HG02981 (cell line): Measurements from ENCODE around the gene GPRC6A.
"Not testable (repeated sequence)": the region's sequence is repeated elsewhere in the genome, so short reads cannot be mapped to it uniquely, and the experiment has no call there.

Source experiments
- ATAC-seq: cut with Tn5 transposase; IDR thresholded peaks from one replicate; pipeline ENCODE4 v1.9.1; 2021; ENCODE audit warnings: mild to moderate bottlenecking, moderate library complexity; ENCODE audit not compliant: unreplicated experiment

The GPRC6A gene, protein sequence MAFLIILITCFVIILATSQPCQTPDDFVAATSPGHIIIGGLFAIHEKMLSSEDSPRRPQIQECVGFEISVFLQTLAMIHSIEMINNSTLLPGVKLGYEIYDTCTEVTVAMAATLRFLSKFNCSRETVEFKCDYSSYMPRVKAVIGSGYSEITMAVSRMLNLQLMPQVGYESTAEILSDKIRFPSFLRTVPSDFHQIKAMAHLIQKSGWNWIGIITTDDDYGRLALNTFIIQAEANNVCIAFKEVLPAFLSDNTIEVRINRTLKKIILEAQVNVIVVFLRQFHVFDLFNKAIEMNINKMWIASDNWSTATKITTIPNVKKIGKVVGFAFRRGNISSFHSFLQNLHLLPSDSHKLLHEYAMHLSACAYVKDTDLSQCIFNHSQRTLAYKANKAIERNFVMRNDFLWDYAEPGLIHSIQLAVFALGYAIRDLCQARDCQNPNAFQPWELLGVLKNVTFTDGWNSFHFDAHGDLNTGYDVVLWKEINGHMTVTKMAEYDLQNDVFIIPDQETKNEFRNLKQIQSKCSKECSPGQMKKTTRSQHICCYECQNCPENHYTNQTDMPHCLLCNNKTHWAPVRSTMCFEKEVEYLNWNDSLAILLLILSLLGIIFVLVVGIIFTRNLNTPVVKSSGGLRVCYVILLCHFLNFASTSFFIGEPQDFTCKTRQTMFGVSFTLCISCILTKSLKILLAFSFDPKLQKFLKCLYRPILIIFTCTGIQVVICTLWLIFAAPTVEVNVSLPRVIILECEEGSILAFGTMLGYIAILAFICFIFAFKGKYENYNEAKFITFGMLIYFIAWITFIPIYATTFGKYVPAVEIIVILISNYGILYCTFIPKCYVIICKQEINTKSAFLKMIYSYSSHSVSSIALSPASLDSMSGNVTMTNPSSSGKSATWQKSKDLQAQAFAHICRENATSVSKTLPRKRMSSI

DNA sequence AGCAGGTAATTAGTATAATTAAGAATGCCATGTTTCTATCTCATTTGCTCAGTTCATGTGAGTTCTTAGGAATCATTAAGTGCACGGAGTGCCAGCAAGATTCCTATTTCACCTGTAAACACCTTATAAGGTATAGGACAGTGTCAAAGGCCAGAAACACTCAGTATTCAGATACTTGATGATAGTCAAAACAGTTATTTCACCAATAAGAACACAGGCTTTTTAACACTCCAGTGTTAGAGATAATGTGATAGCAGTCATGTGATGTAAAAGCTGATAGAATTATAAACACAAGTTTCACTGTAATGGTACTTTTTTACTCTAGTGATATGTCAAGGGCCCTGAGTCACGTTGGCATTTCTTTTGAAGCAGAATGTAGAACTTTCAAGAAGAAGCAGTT, at the start of gene GPRC6A:
GPRC6A (minus strand) TSS at position 101 of the 400 bp plus-strand sequence; CDS start at position 31, 70 bp downstream.
- no peak for ATAC-seq

DNA sequence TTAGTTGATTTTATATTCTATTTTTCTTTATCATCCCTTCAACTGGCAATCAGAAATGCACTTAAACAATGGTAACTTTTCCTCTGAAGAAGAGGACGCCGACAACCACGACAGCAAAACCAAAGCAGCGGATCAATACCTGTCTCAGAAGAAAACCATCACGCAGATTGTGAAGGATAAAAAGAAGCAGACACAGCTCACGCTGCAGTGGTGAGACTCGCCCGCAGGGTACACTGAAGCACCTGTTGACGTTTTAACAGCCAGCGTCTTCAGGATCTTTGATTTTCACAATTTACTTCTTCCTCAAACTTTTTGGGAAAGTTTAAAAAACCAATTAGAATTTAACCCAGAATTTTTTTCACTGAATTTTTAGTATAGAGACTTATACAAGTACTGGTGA, 48.9 kb upstream of the GPRC6A start:
- no peak for ATAC-seq

DNA sequence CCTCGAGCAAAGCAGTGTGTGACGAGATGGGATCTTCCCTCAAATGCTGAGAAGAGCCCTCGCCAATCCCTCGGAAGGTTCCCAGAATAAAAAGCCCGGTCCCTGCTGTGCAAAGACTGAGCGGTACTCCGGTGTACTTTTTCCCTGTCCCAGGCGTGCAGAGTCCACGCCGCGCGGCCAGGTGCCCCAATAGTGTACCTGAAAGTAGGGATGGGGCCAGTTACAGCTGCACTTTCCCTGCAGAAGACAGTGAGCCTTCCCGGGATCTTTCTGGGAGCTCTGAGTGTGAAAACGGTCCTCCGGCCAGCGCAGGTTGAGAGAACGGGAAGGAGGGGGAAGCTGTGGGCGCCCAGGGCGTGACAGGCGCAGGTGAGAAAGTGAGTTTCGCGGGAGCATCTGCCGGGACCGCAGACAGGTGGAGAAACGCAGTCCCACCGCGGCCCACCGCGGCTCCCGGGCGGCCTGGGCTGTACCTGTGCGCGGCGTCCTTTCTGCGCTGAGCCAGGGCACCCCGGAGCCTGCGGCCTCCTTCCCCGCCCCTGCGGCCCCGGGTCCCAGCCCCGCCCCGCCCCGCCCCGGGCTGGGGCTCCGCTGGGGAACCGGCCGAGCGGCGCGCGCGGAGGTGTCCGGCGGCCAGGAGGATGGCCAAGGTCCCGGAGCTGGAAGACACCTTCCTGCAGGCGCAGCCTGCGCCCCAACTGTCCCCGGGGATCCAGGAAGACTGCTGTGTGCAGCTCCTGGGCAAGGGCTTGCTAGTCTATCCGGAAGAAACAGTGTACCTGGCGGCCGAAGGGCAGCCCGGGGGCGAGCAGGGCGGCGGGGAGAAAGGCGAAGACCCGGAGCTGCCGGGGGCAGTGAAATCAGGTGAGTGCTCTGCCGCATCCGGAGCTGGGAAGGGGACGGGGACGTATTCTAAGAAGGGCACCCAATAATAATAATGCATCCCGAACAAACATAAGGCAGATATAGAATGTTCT, 48.0 kb upstream of the GPRC6A start, which contains the start of gene RFX6:
RFX6 (plus strand) TSS at position 608 of the 977 bp plus-strand sequence; CDS start at position 642, 34 bp downstream.
- ATAC-seq, result no peak

DNA sequence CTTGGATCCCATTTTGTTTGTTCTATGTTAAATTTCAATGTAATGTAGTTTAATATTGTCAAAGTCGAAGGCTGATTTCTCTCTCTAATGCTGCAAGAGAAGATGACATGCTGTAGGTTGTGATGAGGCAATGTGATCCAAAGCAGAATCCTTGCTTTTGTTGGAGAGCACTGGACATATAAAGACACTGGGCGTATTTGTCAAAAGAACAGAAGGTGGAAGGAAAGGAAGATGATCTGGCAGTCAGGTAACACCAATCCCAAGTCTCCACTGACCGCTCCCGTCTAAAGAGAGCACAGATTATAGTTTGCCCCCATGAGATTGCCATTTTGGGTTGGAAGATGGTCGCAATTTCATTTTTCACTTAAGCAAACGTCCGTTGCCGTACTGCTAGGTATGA, 47.2 kb upstream of the GPRC6A start:
- no peak for ATAC-seq

DNA sequence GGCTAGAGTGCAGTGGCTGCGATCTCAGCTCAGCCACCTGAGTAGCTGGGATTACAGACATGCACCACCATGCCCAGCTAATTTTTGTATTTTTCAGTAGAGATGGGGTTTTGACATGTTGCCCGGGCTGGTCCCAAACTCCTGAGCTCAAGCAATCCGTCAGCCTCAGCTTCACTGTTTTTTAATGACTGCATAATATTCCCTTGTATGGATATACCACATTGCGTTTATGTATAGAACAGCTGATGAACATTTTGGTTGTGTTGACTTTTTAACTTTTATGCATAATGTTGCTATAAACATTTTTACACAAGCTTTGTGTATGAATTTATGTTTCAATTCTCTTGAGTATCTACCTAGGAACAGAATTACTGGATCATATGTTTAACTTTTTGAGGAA, 43.9 kb upstream of the GPRC6A start:
- ATAC-seq, result no peak

DNA sequence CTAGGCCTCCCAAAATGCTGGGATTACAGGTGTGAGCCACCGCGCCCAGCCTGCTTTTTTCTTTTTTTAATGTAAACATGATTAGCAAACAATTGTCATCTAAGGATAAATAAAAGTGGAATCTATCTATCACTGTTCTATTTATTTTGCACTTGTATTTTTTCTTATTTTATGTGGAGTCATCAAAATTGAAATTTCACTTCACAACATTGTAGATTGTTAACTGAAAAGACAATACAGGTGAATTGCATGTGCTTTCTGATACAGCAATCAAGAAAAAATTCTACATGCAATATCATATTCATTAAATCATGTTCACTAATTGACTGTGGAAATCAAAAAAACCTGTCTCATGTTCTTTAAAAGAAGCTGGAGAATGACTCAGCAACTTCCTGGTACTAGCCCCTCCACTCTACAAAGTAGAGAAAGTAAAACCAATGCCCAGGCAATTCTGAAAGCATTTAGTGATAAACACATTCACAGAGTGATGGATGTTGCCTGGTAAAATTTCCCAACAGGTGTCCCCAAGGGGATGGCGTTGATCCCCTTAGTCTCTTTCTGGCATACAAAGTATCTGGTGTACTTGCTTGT, 37.5 kb upstream of the GPRC6A start:
- ATAC-seq, result peak; percentile 74

DNA sequence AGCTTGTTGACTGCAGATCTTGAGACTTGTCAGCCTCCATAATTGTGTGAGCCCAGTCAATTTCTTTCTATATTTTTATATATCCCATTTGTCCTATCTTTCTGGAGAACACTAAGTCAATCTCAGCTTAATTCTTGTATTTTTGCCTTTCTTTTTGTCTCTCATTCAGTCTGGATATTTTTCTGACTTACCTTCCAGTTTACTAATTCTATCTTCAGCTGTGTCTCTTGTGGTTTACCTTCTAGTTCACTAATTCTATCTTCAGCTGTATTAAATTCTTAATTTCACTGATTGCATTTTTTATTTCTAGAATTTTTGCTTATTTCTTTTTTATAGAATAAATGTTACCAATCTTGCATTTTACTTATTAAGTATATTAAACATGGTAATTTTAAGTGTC, 30.4 kb upstream of the GPRC6A start:
- no peak for ATAC-seq

DNA sequence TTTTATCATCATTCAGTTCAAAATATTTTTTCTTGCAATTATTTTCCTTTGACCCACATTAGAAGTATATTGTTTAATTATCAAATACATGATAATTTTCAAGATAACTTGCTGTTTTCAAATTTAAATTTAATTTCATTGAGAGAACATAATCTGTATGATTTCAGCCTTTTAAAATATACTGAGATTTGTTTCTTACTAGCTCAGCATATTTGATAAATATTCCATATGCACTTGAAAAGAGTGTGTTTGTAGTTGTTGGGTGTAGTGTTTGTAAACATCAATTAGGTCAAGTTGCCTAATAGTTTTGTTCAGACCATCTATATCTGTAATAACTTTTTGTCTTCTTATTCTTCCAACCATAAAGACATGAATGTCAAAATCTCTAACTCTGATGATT, 29.2 kb upstream of the GPRC6A start:
- no peak for ATAC-seq

DNA sequence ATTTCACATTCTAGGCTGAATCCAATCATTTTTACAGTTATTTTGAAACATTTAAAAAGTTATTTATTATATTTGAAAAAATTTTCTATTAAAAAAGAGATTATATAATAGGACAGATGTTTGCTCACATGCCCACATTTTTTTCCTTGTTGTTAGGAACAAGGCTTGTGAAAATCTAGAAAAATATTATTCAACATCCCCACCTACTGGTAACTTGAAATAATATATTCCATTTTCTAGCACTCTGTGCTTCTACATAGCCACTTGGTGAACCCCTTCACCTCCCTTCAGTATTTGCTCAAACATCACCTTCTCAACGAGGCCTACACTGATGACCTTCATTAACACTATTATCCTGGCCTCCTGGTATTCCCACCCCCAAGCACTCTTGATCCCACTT, 18.3 kb upstream of the GPRC6A start:
- no peak for ATAC-seq

DNA sequence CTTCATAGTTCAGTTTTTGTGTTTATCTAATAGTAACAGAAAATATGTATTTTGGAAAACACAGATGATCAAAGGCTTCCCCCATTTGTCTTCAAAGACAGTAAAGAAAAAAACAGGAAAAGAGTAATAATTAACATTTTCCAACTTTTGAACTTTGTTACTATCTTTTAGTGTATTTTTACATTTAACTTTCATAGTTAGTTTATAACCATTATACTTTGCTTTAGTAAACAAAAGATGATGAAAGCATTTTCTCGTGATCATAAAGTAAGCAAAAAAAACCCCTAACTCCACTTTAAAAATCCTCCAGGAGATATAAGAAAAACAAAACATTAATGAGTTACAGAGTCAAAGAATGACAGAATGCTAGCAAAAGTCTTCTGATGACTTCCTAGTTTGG, 13.6 kb upstream of the GPRC6A start:
- ATAC-seq, result no peak

DNA sequence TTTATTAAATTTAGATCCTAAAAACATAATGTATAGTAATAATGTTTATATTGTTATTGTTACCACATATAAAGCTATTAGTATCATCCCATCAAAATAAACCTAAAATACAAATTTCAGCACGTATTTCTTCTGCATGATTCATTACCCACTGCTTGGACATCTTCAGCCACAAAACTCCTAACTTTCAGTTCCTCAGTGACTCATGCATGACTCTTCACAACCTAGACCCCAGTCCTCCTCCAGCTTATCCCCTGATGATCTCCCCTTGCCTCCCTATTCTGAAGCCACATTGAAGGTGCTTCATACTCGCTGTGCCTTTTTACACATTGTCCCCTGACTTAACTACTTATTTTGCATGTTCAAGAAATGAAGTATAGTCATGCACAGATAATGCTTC, 11.2 kb upstream of the GPRC6A start:
- no peak for ATAC-seq

DNA sequence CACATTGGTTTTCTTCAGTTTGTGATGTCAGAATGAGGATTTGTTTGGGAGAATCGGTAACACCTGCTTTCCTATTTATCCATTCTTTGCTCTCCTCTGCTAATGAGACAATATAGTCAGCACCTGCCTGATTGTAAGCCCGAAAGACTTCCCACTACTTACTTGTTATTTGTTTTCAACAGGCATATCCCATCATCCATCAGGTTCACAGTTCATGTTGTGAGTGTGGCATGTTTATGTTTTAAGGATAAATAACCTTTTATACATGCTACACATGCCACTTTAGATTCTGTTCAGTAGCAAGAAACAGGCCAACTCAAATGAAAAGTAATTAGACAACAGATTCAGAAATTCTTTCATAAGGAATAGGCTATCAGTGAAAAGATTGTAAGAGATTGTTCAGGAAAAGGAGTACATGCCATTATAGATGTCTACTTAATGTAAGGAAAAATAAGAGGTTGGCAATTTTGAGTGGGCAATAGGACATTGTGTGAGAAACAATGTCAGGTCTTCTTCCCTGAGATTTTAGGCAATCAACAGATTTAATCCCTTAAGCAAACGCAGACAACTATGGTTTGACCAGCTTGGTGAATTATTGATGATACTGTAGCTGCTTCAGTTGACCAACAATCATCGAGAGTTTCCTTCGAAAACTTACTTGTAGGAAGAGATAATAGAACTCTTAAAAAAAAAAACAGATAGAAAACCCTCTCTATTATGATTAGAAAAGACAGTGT, 7.9 kb upstream of the GPRC6A start:
- ATAC-seq, result no peak

DNA sequence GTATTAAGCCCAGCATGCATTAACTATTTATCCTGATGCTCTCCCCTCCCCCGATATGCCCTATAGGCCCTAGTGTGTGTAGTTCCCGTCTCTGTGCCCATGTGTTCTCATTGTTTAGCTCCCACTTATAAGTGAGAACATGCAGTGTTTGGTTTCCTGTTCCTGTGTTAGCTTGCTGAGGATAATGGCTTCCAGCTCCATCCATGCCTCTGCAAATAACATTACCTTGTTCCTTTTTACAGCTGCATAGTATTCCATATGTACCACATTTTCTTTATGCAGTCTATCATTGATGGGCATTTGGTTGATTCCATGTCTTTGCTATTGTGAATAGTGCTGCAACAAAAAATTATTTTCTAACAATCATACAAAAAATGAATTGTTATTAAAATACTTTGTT, 5.6 kb upstream of the GPRC6A start:
- not testable (repeated sequence) for ATAC-seq

DNA sequence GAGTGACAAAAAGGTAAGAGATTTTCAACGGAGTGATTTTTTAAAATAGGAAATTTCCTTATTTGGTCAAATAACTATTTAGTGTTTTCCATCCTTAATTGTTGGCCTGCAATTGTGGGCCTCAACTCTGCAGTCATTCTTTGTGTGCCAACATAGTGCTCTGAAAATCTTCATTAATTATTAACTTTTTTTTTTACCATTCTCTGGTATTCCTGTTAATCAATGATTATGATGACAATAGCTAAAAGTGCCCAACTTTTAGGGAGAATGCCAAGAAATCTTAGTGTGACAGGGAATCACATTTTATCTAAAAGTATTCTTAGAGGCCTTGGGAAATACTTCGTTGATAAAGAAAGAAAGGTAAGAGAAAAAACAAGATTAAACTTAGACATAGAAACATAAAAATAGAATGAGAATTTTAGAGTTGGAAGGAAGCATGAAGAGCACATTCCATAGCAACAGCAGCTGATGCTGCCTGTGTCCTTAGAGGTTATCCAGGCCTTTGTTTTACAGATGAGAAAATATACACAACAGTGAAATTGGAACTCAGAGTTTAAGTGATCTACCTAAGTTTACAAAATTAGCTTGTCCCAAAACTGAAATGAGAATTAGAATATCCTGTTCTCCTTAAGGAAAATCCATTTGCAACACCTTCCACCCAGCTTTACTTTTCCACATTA, 1.2 kb downstream of the GPRC6A start:
- ATAC-seq, result no peak

DNA sequence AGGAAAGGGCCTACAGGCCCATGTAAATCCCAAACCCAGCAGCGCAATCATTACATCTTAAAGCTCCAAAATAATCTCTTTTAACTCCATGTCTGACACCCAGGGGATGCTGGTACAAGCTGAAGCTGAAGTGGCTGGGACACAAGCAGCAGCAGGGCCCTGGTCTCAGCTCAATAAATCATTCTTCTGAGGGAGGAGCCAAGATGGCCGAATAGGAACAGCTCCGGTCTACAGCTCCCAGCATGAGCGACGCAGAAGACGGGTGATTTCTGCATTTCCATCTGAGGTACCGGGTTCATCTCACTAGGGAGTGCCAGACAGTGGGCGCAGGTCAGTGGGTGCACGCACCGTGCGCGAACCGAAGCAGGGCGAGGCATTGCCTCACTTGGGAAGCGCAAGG, 12.5 kb downstream of the GPRC6A start:
- ATAC-seq, result not testable (repeated sequence)

DNA sequence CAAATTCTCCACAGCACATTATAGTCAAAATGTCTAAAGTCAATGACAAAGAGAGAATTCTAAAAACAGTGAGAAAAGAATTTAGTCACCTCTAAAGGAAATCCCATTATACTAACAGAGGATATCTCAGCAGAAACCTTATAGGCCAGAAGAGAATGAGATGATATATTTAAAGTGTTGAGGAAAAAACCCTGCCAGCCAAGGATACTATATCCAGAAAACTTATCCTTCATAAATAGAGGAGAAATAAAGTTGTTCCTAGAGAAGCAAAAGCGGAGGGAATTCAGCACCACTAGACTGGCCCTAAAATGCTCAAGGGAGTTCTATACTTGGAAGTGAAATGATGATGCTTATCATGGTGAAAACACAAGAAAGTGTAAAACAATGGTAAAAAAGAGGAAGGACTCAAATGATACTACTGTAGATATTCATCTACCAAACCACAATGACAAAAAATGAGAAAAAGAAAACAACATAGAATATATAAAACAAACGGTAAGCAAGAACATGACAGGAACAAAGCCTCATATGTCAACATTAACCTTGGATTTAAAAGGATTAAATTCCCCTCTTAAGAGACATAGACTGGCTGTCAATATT, 16.7 kb downstream of the GPRC6A start:
- ATAC-seq, result no peak

DNA sequence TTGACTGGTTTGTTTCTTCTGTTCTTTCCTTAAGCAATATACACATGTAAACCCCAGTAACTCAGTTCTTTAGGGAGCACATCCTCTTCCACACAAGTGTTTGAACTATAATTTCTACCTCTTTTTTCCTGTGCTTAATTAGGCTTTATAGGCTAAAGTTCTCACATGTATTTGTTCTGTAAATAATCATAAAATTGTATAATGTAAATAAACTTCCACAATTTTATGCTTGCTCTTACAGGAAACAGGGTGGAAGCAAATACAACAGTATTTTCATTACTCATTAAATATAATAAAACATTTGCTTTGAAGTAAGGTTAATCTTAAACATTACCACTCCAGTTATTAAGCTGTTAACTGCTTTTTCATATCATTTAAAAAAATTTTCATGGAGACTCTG, 26.9 kb downstream of the GPRC6A start:
- no peak for ATAC-seq

DNA sequence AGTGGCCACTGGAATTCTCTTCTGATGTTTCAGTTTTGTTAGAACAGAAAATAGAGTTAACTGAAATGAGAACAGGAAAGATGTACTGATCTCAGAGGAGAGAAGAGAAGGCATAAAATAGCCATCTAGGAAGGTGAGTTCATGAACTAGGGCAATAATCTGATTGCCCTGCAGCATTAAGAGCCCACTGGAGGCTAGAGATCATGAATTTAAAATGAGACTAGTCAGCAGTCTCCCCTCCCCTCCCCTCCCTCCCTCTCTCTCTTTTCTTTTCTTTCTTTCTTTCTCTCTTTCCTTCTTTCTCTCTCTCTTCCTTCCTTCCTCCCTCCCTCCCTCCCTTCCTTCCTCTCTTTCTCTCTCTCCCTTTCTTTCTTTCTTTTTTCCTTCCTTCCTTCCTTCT, 28.9 kb downstream of the GPRC6A start:
- no peak for ATAC-seq

DNA sequence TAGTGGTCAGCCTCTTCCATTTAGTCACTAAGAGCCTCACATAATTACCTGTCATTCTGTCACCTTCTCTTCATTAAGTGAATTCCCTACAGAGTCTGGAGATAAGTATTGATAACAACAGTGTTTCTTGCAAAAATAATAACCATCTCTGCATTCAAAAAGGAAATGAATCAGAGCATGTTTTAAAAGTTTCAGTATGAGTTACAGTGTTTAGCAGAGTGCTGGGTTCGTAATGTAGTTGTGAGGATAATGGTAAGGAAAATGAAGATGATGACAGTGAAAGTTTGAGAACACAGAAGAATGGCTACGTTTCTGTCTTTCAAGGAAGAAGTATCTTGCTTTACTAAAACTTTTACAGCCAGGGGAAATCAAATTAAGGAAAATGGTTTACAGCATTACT, 31.3 kb downstream of the GPRC6A start:
- no peak for ATAC-seq
